Muscle of leg (tissue), 11 donors: ENCODE measurements around the gene GPRASP3. TPM values are rescaled to one million over a fixed set of nuclear protein-coding genes. Genes with fewer than 3 reads are reported as not detected.

Experiments used
- DNase-seq: peaks from one replicate; pipeline ENCODE4 v3.0.0; 2013
- H3K27ac ChIP-seq: one replicate; pipeline ENCODE4 v1.5.1; 2013; ENCODE audit warnings: mild to moderate bottlenecking, low read length, control low read depth
- H3K27me3 ChIP-seq: one replicate; pipeline ENCODE4 v1.6.1; 2013; ENCODE audit warnings: low read length; ENCODE audit not compliant: control insufficient read depth, insufficient read depth
- H3K36me3 ChIP-seq: one replicate; pipeline ENCODE4 v1.6.1; 2013; ENCODE audit warnings: low read length; ENCODE audit not compliant: control insufficient read depth, insufficient read depth
- H3K4me1 ChIP-seq: one replicate; pipeline ENCODE4 v1.6.1; 2013; ENCODE audit warnings: low read length; ENCODE audit not compliant: control insufficient read depth, insufficient read depth
- H3K4me3 ChIP-seq: one replicate; pipeline ENCODE4 v1.5.1; 2013; ENCODE audit warnings: low read length, control low read depth
- H3K9me3 ChIP-seq: replicated peaks from 2 replicates; pipeline ENCODE4 v1.6.1; 2013; ENCODE audit warnings: low read depth, low read length; ENCODE audit not compliant: control insufficient read depth
- whole genome bisulfite sequencing: methylation state at CpG from one replicate; pipeline ENCODE4 v1.1.5; 2013; ENCODE audit warnings: missing lambda C conversion rate; ENCODE audit not compliant: insufficient coverage; 5-methylcytosine and 5-hydroxymethylcytosine counted together
- polyA plus RNA-seq, 8 donors: library from polyadenylated mRNA; unstranded; fragments of 120-200 nt; gene quantifications; one replicate each; pipeline versions ENCODE4 v1.2.1 to v1.2.3, GENCODE V29; 2013; ENCODE audit warnings: inconsistent platforms in 1 of 8, low replicate concordance in 1 of 8; ENCODE audit not compliant: insufficient read length in 8 of 8, insufficient read depth in 1 of 8
- total RNA-seq: library from RNA; stranded (reverse); fragments of 120-200 nt; gene quantifications from one replicate; pipeline ENCODE4 v1.2.4, GENCODE V29; 2013

The GPRASP3 gene
- total and polyA plus RNA-seq, 9 donors, result 5.1 to 9.5 (median 7.0) TPM

GRCh38 chrX:102745513-102745856, 24.9 kb downstream of the GPRASP3 start:
- H3K4me1 ChIP-seq, result no peaks in the 10 kb centered on the region
- 35% methylated on average over 12 of the region's 14 CpGs for WGBS
- peak; percentile 32 for DNase-seq
- H3K9me3 ChIP-seq, result no peaks in the 10 kb centered on the region
- H3K36me3 ChIP-seq, result no peaks in the 10 kb centered on the region
- peaks cover 17% of the 10 kb centered on the region for H3K27me3 ChIP-seq
- peak overlapping the region; percentile 59 for H3K4me3 ChIP-seq
- no peak overlapping the region for H3K27ac ChIP-seq

DNA sequence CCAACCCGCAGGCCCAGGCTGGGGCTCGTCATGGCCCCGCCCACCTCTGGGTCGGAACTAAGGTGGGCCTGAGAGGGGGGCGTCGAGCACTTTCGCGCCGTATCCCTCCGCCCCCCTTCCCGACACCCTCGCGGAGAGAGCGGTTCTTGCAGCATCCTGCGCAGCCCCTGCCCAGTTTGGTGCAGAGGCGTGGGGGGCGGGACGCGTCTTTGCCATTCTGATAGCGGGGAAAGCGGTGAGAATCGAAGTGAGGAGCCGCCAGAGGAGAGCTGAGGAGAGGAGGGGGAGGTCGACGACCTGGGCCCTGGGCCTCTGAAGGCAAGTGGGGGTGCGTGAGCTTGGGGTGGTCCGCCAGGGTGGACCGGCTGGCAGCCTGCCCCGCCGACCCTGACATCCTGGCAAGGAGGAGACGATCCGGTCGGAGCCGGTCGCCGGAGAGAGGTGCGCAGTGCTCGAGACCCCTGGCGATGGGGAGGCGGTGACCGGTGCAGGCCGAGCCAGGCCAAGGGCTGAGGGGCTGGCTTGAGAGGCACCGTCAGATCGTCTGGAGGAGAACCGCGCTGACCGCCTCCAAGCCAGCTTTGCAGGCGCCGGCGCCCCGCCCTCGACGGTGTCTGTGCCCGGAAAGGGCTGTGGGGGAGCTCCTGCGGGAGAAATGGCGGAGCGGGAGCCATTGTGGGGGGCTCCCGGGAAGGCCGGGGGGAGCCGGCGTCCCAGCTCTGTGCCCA, 25.5 kb downstream of the GPRASP3 start:
- Histone ChIP-seq H3K27me3 (peaks cover 17% of the 10 kb centered on the region), H3K4me1 (no peaks in the 10 kb centered on the region), H3K27ac (peak overlapping the region; percentile 6), H3K9me3 (no peaks in the 10 kb centered on the region), H3K4me3 (peak overlapping the region; percentile 59), H3K36me3 (no peaks in the 10 kb centered on the region)
- DNase-seq, result peak; percentile 69
- WGBS, result 26% methylated on average over 58 of the region's 61 CpGs

DNA sequence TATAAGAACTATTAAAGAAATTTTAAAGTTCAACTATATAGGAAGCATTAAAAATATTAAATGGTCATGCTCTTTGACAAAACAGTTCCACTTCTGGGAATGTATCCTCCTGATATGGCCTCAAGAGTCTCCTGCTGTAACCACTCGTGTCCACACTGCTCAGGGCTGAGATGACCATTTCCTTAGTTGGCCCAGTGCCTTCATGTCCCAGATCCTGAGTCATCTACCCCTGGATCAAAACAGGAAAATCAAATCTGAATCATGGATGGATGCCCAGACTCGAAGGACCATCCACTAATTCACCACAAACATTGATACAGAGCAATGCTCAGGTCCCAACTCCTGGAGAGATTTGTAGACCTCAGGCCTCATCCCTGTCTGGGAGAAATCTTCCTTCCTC, 44.7 kb downstream of the GPRASP3 start:
- DNase-seq, result peak; percentile 23
- Histone ChIP-seq H3K4me3 (no peak overlapping the region), H3K27ac (no peak overlapping the region)

GRCh38 chrX:102765809-102766208, 45.3 kb downstream of the GPRASP3 start:
- Histone ChIP-seq H3K9me3 (no peaks in the 10 kb centered on the region), H3K36me3 (no peaks in the 10 kb centered on the region), H3K4me3 (no peak overlapping the region), H3K27me3 (peaks cover 25% of the 10 kb centered on the region), H3K4me1 (no peaks in the 10 kb centered on the region), H3K27ac (no peak overlapping the region)
- 33% methylated on average over 2 of the region's 4 CpGs for WGBS
- DNase-seq, result no peak

More for the DNA sequence above, 44.7 kb downstream of the GPRASP3 start:
- no peaks in the 10 kb centered on the region for H3K4me1 ChIP-seq
- 42% methylated on average over 2 of the region's 2 CpGs for WGBS
- no peaks in the 10 kb centered on the region for H3K9me3 ChIP-seq
- H3K27me3 ChIP-seq, result peaks cover 25% of the 10 kb centered on the region
- H3K36me3 ChIP-seq, result no peaks in the 10 kb centered on the region

- WGBS, result no CpG with 5 or more reads among the region's 1 CpG
- H3K36me3 ChIP-seq, result no peaks in the 10 kb centered on the region
- H3K27me3 ChIP-seq, result peaks cover 26% of the 10 kb centered on the region
- DNase-seq, result no peak
- H3K9me3 ChIP-seq, result no peaks in the 10 kb centered on the region
- no peaks in the 10 kb centered on the region for H3K4me1 ChIP-seq
- H3K4me3 ChIP-seq, result no peak overlapping the region
- no peak overlapping the region for H3K27ac ChIP-seq
Observed at GRCh38 chrX:102767287-102767686, 46.7 kb downstream of the GPRASP3 start.

- H3K4me1 ChIP-seq, result no peaks in the 10 kb centered on the region
- 14% methylated on average over 16 of the region's 22 CpGs for WGBS
Observed at GRCh38 chrX:102768987-102769761, 48.6 kb downstream of the GPRASP3 start.

More at GRCh38 chrX:102768987-102769761, 48.6 kb downstream of the GPRASP3 start:
- Histone ChIP-seq H3K4me3 (peak overlapping the region; percentile 68), H3K27ac (peak overlapping the region; percentile 55), H3K27me3 (peaks cover 23% of the 10 kb centered on the region), H3K36me3 (no peaks in the 10 kb centered on the region), H3K9me3 (no peaks in the 10 kb centered on the region)
- DNase-seq, result peak; percentile 93

Other genes starting within 250 kb of the GPRASP3 start
- not detected for gene TCP11X2, start 248.9 kb upstream of the GPRASP3 start, total RNA-seq
- not detected for gene TCP11X2, start 248.9 kb upstream of the GPRASP3 start, polyA plus RNA-seq
- gene TMSB15A, start 204.0 kb upstream of the GPRASP3 start, total RNA-seq, result 16.0 TPM
- 10 to 100 TPM; 11.2 to 22.8 (median 16.9) TPM for gene TMSB15A, start 204.0 kb upstream of the GPRASP3 start, polyA plus RNA-seq
- gene ARMCX5, start 121.2 kb upstream of the GPRASP3 start, total RNA-seq, result 13.4 TPM
- 10 to 100 TPM in 1 of 8 donors, 1 to 10 TPM in 7; 4.1 to 10.3 (median 7.3) TPM for gene ARMCX5, start 121.2 kb upstream of the GPRASP3 start, polyA plus RNA-seq
- gene GPRASP1, start 69.3 kb upstream of the GPRASP3 start, total RNA-seq, result 11.7 TPM
- gene GPRASP1, start 69.3 kb upstream of the GPRASP3 start, polyA plus RNA-seq, result 10 to 100 TPM in 7 of 8 donors, 1 to 10 TPM in 1; 7.9 to 14.9 (median 11.6) TPM
- 27.9 TPM for gene GPRASP2, start 8.3 kb upstream of the GPRASP3 start, total RNA-seq
- 10 to 100 TPM; 15.2 to 27.5 (median 20.7) TPM for gene GPRASP2, start 8.3 kb upstream of the GPRASP3 start, polyA plus RNA-seq
- gene RAB40AL, start 216.5 kb downstream of the GPRASP3 start, total RNA-seq, result 0.31 TPM
- under 1 TPM in 3 of 8 donors, not detected in 5; 0.18 to 0.22 (median 0.20) TPM for gene RAB40AL, start 216.5 kb downstream of the GPRASP3 start, polyA plus RNA-seq